ENCODE measurements around the gene THOC6. TPM values are rescaled to one million over a fixed set of nuclear protein-coding genes. Genes with fewer than 3 reads are reported as not detected.
A peak's percentile ranks its signal among the peaks of the same experiment; 100 is the strongest.

THOC6 gene
- total and polyA plus RNA-seq, 2 donors (not counting 3 experiments of a cell fraction or from before 2014, with no cell fraction given) = 23.9 to 39.3 TPM

DNA sequence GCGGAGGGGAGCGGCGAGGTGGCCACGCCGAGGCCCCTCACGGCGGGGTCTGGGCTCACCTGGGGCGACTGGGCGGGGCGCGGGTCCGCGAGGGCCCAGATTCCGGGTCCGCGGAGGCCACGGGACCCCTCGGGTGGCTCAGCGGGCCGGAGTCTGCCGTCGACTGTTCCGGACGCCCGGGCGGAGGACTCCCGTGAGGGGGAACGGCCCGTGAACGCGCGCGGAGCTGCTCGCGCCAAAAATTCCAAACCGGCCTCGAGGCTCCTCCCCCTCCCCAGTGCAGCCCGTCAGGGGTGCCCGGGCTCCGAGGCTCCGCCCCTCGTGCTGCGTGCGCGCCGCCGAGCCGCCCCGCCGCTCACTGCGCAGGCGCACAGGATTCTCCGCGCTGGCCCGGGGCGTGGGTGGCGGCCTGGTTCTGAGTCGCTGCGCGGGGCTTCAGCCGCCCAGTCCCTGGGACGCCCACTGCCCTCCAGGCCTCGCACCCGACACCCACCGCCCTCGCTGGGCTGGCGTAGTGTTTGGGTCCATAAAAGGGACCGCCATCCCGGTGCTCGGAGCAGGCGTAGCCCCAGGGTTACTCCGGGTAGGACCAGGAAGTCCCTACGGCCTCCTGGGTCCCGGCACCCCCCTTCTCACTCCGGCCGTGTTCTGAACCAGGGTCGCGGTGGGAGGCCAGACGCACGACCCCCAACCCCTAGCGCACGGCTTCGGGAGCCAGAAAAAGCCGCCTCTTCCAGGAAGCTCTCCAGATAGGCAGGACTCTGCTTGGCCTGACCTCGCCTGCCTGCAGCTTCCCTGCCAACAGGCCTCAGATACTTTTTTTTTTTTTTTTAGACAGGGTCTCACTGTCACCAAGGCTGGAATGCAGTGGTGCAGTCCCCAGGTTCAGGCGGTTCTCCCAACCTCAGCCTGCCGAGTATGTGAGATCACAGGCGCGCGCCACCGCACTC, 43.3 kb upstream of the THOC6 start, which contains the start of gene PKMYT1:
TSS of gene PKMYT1 (minus strand) at position 220 of the 950 bp plus-strand sequence. CDS start 789 bp downstream, outside the sequence.
- ChIA-PET CTCF (interaction anchor here (1.6 to 2.8 kb wide), 3 partner anchors 10 to 53 kb away, joined by 4 to 10 read pairs (median 8); no protein-coding TSS in a partner anchor), POLR2A (interaction anchor here (0.6 to 1.5 kb wide), 3 partner anchors 9 to 67 kb away, joined by 3 read pairs; no protein-coding TSS in a partner anchor)
- peak; percentile 96 for TF ChIP-seq POLR2AphosphoS5 (IDR thresholded peaks at IDR 0.05; ENCODE audit: insufficient read depth, low read depth, low read length)
- TF ChIP-seq, protein P1, sequence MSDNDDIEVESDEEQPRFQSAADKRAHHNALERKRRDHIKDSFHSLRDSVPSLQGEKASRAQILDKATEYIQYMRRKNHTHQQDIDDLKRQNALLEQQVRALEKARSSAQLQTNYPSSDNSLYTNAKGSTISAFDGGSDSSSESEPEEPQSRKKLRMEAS (IDR thresholded peaks at IDR 0.05; ENCODE audit: insufficient read depth, insufficient read length) = peak; percentile 24
- TF ChIP-seq MYC (IDR thresholded peaks at IDR 0.05; ENCODE audit: low read depth, low read length) = no peak
- peak; percentile 97 for TF ChIP-seq POLR2A (IDR thresholded peaks at IDR 0.05; ENCODE audit: low read depth, low read length)
- H3K9me1 ChIP-seq (replicated peaks; ENCODE audit: control insufficient read depth, extremely low read depth, insufficient read depth, low read length) = no peaks in the 10 kb centered on the region
- H3K36me3 ChIP-seq (ENCODE audit: control insufficient read depth in 2 of 2, extremely low read depth in 1 of 2, insufficient read depth in 2 of 2, low read length in 2 of 2) = no peaks in the 10 kb centered on the region
- DNase-seq (ENCODE audit: low read depth, low spot score) (peak; percentile 90), FAIRE-seq (peak; percentile 88)
- peaks cover 10% of the 10 kb centered on the region for H3K4me1 ChIP-seq (ENCODE audit: control insufficient read depth, extremely low read depth, insufficient read depth, low read length)
- peaks cover 5% of the 10 kb centered on the region for H3K79me2 ChIP-seq (ENCODE audit: control insufficient read depth, insufficient read depth, low read length)
- dilution Hi-C loops (cut with MboI; ENCODE audit: extremely low pct_ligation_motif_present, low sequenced_read_pairs) (no loop called here), intact Hi-C loops (cut with micrococcal nuclease) (loop anchor here (1.0 kb wide), 1 partner anchor 11 kb away; the partner anchor contains the start of gene PAQR4)
- peak within 1 kb of the TSS; percentile 49 for H3K27ac ChIP-seq (ENCODE audit: insufficient read depth, low read depth, low read length)
- H2AFZ ChIP-seq (ENCODE audit: low read depth, low read length) = peak within 1 kb of the TSS; percentile 97
- no peaks in the 10 kb centered on the region for H3K9me3 ChIP-seq (replicated peaks; ENCODE audit: control insufficient read depth, insufficient read depth, low read length)
- H4K20me1 ChIP-seq (replicated peaks; ENCODE audit: control insufficient read depth, extremely low read depth, insufficient read depth, low read length) = no peaks in the 10 kb centered on the region
- peak within 1 kb of the TSS; percentile 79 for H3K9ac ChIP-seq (replicated peaks; ENCODE audit: extremely low read depth, insufficient read depth, low read length)
- TSS peak; percentile 94 for BruUV-seq (replicated peaks)
- H3K4me2 ChIP-seq (ENCODE audit: insufficient read depth, low read length) = peak within 1 kb of the TSS; percentile 68
- no peaks in the 10 kb centered on the region for H3K27me3 ChIP-seq (ENCODE audit: control insufficient read depth in 2 of 2, insufficient read depth in 2 of 2, low read length in 2 of 2)
- peak within 1 kb of the TSS; percentile 53 to 74 (median 55) for H3K4me3 ChIP-seq (replicated peaks in 1 of 3; ENCODE audit: insufficient read depth in 1 of 3, low read depth in 1 of 3, low read length in 3 of 3)

All from endothelial cell of umbilical vein (primary cell).